OCI-M1 (cell line): ENCODE data around the gene CFAP45.

Experiments used
- DNase-seq: peaks from one replicate; lab custom pipeline; 2025; lab: John Stamatoyannopoulos, UW

Gene CFAP45

DNA sequence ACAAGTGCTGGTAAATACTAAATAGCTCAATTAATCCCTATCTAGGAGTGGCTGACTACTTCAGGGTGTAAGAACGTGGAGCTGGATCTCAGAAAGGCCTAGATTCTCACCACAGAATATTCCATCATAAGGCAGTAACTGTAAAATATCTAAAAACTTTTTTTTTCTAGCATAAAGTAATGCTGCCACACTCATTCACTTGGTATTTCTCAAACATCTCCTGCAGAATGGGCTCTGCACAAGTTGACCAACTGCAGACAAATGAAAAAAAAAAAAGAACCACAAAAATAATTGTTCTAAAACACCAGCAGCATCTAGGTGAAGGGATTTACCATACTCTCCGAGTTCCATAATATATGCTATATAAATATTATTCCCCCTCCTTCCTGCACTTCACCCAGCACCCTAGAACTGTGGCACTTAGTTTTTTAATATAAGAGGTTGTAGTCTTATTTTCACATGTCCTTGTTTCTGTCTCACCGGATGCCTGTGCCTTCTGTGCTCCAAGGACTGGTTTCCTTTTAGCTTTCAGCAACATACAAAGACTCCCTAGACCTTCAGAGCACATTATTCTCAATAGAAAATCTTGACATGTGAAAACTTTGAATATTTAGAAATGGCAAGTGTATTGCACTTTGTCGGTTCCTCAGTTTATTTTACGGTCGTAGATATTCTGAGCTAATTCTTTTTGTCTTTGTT, 46.4 kb downstream of the CFAP45 start:
- DNase-seq = no peak

DNA sequence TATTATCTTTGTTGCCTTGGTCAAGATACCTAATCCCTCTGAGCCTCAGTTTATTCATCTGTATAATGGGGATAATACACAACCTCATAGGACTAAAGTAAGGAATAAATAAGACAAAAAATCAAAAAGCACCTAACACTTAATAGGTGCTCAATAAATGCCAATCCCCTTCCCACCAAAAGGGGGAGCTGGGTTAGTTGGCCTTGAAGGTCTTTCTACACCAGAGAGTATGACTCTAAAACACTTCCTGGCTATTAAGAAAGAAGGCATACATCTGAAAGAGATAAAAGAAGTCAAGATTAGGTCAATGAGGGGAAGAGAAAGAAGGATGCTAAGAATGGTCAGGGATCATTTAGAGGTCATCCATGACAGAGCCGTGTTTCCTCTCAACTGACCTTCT, 48.6 kb downstream of the CFAP45 start:
- peak; percentile 30 for DNase-seq

DNA sequence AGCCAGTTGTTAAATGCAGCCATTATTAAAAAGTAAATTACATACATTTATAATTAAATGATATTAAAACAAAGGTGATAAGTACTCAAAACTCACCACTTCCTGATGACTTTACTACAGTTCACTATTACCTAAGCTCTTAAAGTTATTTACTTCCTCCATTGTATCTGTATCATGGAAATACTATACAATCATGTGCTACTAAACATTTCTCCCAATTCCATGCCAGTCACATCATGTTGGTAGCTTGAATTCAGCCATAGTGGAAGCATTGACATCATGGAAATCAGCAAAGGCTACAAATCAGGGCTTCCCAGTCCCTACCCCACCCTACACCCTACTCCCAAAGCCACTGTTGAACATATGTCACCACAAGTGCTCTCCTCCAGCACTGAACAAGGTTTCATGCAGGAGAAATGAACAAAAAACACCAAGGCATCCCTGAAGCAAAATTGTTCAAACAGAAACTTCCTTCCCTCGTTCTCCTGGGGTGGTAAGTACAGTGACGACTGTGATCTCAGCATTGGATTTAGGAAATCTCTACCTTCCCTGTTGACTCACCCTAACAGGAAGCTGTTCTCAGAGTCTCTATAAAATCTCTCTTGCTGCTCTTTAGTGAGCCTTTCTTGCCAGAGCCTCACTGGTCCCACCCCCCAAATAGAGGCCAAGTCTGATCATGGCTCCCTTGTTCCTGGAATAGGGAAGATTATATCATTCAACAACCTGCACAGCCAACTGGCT, 50.2 kb downstream of the CFAP45 start:
- DNase-seq = no peak

DNA sequence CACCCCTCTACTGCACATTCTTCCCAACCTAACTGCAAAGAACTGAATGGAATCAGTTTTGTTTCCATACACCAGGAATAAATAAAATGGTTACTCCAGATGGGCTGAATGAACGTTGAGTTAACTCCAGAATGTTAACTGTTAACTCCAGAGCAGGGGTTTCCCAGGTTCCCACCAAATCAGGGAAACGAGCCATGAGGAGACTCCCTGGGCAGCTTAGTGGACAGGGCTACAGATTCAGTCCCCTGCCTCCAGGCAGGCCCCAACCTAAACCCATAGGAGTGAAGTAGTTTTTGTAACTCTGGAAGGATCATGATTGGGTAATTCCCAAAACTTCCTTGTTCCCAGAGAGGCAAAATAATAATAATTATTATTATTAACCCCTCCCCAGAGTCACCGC, 51.6 kb downstream of the CFAP45 start:
- no peak for DNase-seq

DNA sequence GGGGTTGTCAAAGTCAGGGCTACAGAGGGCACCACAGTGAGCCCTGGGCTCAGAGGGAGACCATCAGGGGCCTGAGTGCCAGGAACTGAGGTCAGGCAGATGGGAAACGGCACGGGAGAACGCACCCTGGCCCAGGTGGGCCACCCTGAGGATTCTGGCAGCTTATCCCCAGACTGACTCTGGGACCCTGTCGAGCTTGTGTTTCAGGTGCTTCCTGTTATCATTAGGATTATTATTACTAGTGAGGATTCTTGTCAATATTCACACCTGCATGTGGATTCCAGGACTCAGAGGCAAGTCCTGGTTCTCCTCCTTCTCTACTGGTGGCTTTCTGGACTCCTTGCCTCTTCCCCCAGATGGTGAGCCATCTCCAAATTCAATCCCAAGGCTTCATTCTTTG, 52.7 kb downstream of the CFAP45 start:
- no peak for DNase-seq

DNA sequence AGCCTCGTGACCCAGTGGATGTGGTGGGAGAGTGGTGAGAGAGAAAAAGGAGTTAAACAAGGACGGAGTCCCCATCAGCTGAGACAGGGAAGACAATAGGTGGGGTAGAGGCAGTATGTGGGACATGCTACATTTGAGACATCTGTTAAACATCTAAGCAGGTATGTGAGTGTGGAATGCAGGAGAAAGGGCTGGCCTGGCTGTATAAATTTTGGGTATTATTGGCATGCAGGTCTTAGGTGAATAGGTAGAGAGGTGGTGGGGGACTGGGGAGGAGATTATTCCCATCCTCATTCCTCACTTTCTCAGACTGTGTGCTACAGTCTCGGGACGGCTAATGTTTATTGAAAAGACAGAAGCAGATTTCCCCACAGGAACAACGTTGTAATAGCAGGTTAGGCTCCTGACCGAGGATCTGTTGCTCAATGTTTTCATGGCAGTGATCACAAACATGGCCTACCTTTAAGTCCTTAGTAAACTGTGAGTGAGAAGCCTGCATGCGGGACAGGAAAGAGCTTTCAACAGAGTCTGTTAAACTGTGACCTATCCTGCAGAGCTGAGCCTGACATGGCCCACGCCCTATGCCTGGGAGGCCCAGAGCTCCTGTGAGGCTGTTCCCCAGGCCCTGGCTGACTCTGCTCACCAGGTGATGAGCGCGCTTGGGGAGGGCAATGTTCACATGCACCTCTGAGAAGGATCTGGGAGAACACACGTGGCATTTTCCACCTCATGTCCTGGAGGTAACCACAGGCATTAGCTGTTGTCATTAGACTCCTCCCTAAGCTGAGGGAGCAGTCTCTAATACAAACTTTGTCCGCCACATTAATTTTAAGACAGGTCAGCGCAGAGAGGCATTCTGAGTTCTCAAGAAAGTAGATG, 54.0 kb downstream of the CFAP45 start:
- DNase-seq = no peak

DNA sequence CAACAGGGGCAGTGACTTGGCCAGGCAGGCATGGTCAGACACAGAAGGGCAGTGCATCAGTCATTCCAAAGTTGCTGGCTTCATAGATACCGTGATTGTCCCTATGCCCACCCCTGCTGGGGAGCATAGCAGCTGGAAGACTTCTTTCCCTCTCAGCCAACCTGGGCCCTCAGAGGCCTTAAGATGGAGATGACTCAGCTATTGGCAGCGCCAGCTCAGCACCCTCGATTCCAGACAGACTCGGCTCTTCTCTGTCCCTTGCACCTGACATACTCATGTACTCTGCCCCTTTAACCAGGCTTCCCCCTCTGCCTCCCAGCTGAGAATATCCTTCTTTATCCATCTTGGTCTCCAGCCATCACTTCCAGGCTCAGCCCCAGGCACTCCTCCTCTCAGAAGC, 56.5 kb downstream of the CFAP45 start:
- no peak for DNase-seq

DNA sequence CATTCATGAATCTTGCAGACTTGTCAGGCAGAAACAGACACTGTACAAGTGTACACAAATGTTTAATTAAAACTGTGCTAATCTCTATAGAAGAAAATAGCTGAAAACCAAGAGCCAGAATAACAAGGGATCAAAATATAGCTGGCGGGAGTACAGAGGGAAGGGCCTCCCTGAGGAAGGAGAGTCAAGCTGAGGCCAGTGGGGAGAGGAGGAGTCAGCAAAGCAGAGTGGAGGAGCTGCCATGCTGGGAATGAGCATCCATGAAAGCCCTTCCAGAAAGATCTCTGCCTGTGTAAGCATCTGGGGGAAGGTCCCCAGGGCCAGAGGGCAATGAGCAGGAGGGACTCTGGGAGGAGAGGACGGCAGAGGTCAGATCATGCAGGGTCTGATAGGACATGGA, 58.2 kb downstream of the CFAP45 start:
- no peak for DNase-seq

DNA sequence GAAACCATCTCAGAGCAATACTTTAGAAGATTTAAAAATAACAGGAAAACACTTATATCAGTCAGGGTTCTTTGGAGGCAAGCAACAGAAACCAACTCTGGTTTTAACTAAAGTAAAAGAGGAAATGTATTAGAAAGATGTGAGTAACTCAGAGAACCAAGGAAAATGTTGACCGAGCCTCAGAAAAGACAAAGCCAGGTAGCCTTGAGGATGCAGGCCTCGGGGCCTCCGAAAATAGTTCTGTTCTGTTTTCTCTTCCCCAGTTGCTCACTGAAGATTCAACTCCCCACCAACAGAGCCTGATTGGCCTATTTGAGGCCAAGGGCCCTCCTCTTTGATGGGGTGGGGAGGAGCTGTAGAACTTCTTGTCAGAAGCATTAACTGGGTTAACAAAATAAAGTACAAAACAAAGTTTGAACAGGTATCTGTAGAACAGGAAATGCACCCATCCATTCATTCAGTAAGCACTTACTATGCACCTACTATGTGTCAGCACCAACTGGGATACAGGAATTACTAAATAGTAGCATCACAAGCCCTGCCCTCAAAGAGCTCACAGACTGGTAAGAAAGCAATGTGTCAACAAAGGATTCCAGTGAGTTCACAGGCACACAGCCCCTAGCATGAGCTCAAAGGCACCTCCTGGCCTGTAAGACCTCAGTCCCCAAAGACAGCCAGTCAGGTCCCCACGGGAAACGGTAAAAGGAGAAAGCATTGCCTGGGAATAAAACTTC, 60.7 kb downstream of the CFAP45 start:
- DNase-seq = no peak

DNA sequence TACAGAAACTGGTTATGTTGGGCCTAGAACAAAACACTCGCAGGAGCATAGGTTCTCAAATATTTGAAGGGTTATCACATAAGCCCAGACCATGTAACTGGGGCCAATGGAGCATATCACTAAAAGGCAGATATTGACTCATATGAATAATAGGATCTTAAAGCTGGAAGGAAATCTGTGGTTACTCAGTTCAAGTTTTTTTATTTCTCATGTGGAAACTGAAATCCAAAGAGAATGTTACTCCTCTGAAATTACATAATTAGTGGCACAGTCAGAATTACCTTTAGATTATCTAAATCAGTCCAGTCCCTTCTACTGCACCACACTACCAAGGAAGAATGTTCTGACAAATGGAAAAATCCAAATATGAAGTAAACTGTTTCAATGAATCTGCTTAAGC, 61.2 kb downstream of the CFAP45 start:
- peak; percentile 69 for DNase-seq

DNA sequence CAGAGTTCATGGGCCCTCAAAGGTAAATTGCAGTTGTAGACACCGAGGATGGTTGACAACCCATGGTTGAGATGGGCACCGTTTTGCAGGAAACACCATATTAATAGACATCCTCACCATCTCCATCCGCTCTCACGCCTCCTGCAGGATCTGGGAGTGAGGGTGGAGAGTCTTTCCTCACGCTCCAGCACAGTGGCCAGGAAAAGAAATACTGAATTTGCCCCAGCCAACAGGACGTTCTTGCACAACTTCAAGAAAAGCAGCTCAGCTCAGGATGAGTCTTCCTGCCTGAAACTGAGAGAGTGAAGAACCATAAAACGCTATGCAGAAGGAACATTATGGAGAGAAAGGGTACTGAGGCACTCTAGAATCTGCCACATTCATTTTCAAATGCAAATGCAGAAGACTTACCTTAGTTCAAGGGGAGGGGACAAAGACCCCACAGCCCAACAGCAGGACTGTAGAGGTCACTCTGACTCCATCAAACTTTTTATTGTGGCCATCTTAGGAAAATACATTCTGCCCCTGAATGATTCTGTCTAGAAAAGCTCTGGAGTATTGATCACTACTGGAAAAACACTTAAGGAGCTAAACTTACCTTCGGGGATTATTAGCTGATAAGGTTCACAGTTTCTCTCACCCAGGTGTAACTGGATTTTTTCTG, 64.0 kb downstream of the CFAP45 start:
- peak; percentile 33 for DNase-seq

DNA sequence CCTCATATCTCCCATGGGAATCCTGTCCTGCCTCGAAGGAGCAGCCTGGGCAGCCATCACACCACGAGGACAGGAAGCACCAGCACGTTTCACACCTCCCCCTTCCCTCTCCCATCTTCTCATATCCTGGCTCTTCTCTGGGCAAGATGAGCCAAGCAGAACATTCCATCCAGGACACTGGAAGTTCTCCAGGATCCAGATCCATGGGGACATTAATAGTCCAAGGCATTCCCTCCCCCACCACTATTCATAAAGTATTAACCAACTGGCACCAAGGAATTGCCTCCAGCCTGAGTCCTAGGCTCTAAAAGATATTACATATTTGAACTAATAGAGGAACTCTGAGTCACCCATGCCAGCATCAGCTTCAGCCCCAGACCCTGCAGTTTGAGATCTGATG, 64.6 kb downstream of the CFAP45 start:
- DNase-seq = no peak

DNA sequence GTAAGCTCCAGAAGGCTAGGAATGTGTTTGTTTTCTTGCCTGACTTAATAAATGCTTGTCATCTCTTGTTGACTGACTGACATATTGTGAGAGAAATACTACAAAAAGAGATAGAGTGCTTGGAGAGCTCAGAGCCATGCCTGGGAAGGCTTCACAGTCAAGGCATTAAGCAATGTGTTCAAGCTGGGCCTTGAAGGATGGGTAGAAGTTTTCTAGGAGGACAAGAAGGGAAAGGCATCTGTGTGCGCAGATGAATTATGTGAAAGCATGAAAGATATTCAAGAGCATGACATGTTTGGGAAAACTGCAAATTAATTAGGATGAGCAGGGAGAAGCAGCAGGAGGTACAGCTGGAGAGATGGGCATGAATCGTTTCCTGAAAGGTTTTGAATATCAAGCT, 67.7 kb downstream of the CFAP45 start:
- no peak for DNase-seq

DNA sequence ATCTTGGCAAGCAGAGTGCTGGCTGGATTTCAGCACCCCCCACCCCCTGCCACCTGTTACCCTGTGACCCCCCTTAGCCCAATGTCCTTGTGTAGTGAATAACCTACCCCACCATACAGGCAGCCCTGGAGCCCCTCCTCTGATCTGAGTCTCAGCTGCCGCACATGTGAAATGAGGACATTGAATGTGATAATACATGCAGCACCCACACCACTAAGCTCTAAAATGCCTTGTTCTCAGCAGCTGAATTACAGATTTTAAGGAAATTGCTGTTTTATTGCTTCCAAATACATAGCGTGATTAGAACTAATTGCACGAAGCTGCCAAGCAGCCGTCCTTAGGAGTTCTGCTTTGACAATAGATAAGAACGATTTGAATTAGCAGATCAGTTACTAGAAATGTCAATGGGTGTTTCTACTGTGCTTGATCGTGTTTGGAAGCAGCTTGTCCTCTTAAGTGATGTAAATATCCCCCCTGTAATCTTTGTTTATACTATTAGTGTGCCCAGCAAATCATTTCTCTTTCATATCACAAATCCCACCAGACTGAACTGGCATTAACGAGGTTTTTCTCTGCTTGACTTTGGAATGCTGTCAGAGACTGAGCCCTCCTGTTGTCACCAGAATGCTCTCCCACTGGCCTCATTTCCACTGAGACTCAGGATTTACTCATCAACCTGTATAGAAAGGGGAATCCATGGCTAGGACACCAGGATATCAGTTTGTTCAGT, 68.4 kb downstream of the CFAP45 start:
- DNase-seq = no peak

DNA sequence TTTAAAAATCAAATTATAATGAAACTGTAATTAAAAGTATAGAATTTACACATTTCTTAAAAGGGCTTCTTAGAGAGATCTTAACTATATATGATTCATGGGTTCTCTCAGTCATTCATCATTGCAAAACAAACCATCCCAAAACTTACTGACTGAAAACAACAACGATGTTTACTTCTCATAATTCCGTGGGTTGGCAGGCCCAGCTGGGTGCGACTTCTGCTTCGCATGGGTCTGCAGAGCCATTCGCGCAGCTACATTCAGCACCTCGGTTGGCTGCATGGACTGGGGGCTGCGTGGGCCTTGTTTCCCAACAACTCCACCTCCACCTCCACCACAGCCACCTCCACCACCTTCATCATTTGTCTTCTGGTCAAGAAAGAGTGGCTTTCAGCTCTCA, 69.2 kb downstream of the CFAP45 start:
- DNase-seq = no peak

DNA sequence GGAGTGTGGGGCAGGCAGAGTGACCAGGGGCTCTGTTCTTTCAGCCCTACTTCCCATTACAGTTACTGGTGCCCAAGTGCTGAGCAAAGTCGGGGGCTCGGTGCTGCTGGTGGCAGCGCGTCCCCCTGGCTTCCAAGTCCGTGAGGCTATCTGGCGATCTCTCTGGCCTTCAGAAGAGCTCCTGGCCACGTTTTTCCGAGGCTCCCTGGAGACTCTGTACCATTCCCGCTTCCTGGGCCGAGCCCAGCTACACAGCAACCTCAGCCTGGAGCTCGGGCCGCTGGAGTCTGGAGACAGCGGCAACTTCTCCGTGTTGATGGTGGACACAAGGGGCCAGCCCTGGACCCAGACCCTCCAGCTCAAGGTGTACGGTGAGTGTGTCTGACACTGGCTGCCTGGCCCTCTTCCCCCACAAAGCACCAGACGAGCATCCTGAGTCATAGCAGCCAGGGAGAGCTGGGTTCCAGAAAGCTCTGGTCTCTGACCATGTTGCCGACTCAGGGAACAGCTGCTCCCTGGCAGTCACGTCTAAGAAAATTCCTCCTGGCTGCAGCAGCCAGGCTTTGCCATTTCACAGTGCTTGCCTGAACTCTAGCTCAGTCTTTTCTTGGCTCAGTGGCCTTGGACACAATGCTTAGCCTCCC, 70.0 kb downstream of the CFAP45 start:
- no peak for DNase-seq

DNA sequence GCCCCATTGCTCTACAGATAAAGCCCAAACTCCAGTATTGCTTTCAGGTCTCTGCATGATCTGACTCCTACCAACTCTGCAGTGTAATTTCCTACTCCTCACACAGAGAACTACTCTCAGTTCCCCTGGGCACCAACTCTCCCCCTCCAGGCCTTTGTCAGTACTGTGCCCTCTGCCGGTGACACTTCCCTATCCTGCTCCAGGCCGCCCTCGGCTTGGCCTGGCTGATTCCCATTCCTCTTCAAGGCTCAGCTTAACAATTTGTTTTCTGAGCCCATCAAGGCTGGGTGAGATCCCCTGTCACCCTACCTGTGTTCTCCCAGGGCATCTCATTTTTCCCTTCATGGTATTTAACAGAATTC, 70.7 kb downstream of the CFAP45 start:
- peak; percentile 53 for DNase-seq

DNA sequence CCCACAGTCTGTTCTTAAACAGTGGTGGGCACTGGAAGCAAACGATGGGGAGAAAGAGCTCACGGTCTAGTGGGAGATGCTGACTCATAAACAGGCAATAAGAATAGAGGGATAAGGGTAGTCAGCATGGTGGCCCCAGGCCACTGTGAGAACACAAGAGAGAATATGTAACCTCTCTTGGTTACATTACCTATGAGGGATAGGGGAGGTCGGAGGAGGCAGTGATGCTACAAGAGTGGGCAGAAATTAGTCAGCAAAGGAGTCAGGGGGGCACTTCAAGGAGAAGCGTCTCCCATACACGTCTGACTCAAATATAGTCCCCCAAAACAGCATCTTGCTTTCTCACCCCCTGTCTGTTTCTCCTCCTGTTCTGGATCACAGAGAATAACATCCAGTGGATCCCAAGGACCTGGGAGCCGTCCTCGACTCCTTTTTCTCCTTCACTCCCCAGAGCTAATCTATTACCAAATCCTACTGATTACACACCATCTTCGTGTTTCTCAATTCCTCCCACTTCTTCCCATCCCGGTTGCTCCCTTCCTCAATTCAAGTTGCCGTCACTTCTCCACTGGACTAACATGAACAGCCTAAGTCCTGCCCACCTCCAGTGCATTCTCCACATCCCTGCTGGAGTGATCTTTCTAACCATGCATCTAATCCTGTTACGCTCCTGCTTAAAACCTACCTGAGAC, 71.2 kb downstream of the CFAP45 start:
- DNase-seq = no peak

DNA sequence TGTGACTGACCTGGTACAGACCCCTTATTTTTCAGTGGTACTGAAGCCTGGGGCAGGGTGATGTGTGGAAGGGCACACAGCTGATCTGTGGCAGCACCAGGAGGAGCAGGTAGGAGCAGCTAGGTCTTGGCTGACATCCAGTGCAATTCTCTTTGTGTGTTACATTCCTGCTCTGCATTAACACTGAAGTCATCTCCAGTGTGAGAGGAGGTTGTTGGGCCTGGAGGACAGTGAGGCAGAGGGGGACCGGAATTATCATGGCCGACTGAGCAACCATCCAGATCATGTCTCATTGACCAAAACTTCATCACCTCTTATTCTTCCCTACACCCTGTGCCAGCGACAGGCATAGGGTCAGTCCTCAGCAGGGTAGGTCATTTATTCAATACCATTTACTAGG, 71.8 kb downstream of the CFAP45 start:
- no peak for DNase-seq

DNA sequence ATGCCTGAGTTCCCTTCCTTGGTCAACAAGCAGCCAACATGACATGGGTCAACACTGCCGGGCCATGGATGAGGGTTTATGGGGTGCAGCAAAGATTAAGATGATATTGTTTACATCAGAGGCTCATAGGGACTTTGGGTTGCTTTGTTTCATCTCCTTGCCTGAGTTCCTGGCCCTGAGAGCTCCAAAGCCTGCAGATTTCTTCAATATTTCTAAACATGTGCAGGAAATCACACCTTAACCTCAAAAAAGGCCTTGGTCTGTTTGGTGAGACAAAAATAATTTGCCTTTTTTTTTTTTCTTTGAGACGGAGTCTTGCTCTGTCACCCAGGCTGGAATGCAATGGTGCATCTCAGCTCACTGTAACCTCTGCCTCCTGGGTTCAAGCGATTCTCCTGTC, 72.4 kb downstream of the CFAP45 start:
- no peak for DNase-seq
